Hematopoietic multipotent progenitor cell treated with erythropoietin and hydrocortisone succinate and interleukin-3 and kit ligand, for 4 days (in vitro differentiated cells): ENCODE measurements around the gene ZBTB46.

Experiments used
- DNase-seq: peaks from one replicate; pipeline ENCODE4 v3.0.0-alpha.2; 2015

ZBTB46 gene

GRCh38 chr20:63836458-63837344 lies 5.6 kb upstream of the ZBTB46 start:
- no peak for DNase-seq

DNA sequence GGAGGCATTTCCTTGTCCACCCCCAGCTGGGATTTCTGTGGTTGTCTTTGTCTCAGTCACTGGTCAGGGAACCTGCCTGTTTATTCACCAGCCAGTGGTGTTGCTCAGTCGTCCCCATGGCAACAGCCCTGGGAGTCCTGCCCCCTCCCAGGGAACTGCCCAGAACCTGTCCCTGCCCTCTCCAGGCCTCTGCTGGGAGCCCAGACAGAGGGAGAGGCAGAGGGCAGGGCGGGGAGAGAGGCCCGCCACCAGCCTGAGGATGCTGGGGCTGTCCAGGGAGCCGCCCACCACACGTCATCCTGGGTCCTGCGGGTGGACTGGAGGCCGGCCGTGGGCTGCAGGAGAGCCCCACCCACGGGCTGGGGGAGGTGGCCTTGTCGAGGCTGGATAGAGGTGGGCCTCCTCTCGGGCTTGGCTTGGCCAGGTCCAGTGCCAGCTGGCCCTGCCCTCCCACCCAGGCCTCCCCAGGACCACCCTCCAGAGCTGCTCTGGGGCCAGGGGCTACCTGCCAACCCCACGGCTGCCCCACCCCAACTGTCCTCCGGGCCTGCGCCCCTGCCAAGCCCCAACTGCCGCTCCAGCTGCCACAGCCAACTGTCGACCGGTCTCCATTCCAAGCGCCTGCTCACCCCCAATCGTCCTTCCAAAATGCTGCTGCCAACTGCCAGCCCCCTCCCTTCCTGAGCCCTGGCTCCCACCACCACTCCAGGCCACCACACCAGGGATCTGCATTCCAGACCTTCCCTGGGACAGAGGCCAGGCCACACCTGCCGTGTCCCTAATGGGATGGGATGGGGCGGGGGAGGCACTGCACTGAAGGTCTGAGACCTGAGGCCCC lies 4.2 kb upstream of the ZBTB46 start:
- peak; percentile 73 for DNase-seq

- DNase-seq = no peak
Observed at GRCh38 chr20:63834491-63834880, 3.4 kb upstream of the ZBTB46 start.

DNA sequence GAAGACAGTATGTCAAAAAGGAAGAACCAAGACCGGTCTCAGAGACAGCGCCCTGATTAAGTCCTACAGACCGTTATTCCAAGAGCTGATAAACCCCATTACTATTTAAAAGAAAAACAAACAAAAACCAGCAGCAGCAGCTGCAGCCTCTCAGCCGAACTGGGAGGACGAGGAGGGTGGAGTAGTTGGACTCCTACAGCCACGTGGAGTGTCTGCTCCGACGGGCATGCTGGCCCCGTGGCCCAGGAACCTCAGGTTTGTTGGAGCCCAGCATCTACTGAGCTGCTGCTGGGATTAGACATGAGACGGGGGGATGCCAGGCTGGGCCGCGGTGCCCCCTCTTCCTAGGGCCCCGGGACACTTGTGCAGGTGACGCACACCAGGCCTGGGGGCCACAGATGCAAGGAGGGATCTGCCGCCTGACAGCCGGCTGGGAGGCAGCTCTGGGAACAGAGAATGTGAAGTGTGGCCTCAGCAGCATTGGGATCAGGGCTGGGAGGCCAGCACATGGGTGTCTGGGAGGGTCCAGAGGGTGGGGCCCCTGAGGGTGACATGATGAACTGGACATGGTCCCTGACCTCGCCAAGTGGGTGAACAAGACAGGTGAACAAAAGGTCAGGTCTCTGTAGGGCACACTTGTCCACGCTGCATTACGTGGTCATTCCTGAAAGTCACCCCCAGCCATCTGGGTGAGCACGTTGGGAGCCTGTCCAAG lies 2.9 kb upstream of the ZBTB46 start:
- DNase-seq = no peak

DNA sequence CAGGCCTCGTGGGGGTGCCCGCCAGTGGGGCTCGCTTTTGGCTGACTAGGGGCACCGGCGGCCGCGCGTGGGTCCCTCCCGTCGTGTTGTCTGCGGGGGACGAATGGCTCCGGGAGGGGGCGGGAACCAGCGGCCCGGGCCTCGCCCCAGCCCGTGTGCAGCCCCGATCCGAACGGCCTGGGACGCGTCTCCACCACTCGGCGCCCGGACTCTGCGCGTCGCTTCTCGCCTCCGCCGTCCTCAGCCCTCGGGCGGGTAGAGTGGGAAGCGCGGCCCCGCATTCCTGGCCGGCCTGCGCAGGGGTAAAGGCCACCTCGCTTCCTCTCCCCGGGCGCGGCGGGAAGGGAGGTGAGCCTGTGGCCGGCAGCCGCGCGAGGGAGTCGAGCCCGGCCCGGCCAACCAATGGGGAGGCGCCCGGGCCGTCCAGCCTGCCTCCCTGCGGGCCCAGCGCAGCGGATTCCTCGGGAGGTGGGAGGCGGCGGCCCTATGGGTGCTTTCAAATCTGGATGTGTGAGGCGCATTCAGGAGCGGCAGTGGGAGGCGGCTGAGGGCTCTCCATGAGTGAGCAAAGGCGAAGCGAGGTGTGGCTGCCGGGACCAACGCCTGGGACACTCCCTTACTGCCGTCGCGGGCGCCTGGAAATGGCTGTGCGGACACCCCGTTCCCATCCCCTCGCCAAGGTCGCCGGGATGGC lies 1.1 kb upstream of the ZBTB46 start:
- no peak for DNase-seq

GRCh38 chr20:63831646-63831992 lies 555 bp upstream of the ZBTB46 start:
- no peak for DNase-seq

DNA sequence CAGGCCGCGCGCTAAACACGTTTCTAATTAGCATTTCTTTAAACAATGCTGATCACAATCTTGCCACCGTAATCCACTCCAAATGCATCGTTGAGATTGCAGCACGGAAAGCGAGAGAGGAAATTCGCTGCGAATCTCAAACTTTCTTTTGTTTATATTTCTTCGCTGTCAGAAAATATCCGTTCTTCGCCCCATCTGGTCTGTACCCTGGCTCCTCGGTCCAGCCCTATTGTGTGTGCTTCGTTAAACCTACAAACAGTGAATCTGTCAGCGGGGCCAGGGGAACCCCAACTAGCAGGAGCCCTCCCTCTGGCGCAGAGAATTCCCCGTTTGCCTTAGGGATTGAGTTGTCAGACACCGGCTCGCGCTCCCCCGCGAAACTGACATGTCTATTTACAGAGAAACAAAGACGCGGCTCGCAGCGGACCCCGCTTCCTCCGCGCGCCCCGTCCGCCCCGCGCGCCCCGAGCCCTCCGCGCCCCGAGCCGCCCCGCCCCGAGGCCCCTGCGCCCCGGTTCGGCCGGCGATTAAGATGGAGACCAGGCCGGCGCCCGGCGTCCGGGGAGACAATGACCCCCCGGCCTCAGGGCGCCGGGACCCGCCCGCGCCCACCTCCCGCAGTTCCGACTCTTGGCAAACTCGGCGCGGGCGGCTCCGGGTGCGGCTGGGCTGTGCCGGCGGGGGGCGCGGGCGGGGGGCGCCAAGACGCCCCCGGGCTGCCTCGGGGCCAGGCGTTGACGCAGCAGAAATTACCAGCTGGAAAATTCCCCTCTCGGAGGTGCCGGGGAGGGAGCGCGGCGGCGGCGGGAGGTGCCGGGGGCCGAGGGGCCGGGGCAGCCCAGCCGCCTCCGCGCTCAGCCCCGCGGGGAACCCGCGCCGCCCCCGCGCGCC lies 874 bp downstream of the ZBTB46 start:
- DNase-seq = no peak

- DNase-seq = no peak
Observed at GRCh38 chr20:63829603-63829944, 1.5 kb downstream of the ZBTB46 start.

DNA sequence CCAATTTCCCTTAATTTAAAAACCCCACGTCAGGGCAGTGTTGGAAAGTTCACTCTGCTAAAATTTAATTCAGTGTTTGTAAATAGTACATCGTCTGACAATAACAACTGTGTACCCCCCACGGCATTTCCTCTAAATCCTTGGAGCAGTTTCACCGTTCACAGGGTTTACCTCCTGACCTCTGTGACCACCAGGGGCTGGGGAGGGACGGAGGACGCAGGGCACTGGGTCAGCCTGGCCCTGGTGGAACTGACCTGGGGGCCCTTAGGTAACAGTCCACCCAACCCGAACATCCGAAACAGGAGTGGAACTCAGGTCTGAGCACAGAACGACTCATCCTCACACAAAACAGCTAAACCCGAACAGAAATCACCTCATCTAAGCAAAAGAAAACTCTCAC lies 2.1 kb downstream of the ZBTB46 start:
- DNase-seq = no peak

DNA sequence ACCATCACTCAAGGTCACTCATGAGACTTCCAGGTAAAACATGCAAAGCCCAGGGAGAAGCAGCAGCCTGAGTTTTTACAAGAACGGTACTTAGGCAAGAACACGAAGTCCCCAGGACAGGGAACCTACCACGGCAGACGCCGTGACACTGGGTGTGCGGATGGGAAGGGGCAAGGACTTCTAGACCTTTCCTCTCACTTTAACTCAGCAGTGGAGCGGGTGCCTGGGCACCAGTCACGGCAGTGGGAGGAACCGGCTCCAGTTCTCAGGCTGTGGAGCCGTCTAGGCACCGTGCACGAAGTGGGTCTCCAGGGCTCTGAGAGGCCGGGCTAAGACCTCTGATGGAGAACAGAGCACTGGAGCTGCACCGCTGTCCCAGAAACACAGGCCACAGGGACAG lies 2.5 kb downstream of the ZBTB46 start:
- no peak for DNase-seq

- no peak for DNase-seq
Observed at GRCh38 chr20:63828124-63828523, 2.9 kb downstream of the ZBTB46 start.

DNA sequence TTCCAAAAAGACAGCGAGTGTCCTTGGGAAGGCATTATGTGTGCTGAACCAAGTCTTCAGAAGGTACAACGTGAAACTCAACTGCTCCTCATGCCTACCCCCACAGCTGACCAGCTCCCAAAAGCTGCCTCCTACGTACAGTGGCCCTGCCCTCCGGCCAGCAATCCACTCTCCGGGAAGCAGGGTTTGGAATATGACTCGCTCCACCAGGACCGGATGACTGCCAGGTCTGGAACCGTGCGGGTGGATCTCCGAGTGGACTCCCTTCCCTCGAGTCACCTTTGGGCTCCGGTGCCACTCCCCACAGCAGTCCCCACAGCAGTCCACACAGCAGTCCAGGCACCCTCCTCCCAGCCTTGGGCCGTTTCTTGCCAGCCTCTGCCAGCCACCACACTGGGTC lies 4.3 kb downstream of the ZBTB46 start:
- no peak for DNase-seq

- no peak for DNase-seq
Observed at GRCh38 chr20:63825331-63826118, 5.5 kb downstream of the ZBTB46 start.

GRCh38 chr20:63823691-63824311 lies 7.3 kb downstream of the ZBTB46 start:
- DNase-seq = no peak

DNA sequence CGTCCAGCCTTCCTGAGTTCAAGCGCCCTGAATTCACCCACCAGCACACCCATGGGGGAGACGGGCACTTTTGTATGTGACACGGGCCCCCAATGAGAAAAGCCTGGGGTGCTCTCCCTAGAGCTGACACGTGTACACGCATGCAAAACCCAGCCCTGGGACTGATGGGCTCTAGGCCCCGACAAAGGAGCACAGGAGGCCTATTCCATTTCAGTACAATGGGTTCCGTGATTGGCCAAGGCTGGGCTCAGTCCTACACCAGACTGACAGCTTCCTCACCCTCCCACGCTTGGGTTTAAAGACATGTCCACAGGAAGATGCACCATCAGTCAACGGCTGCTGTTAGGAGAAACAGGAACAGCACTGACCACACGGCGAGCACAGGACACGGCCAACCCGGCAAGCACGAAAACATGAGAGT lies 8.8 kb downstream of the ZBTB46 start:
- DNase-seq = no peak

- no peak for DNase-seq
Observed at GRCh38 chr20:63821811-63822210, 9.3 kb downstream of the ZBTB46 start.

- no peak for DNase-seq
Observed at GRCh38 chr20:63819224-63819921, 11.7 kb downstream of the ZBTB46 start.

DNA sequence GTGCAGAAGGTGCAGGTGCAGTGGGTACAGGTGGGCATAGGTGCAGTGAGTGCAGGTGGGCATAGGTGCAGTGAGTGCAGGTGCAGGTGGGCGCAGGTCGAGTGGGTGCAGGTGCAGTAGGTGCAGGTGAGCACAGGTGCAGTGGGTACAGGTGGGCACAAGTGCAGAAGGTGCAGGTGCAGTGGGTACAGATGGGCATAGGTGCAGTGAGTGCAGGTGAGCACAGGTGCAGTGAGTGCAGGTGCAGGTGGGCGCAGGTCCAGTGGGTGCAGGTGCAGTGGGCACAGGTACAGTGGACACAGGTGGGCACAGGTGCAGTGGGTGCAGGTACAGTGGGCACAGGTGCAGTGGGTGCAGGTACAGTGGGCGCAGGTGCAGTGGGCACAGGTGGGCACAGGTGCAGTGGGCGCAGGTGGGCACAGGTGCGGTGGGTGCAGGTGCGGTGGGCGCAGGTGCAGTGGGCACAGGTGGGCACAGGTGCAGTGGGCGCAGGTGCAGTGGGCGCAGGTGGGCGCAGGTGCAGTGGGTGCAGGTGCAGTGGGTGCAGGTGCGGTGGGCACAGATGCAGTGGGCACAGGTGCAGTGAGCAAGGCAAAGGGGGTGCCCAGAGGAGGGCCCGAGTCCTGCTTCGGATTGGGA lies 15.3 kb downstream of the ZBTB46 start:
- no peak for DNase-seq

DNA sequence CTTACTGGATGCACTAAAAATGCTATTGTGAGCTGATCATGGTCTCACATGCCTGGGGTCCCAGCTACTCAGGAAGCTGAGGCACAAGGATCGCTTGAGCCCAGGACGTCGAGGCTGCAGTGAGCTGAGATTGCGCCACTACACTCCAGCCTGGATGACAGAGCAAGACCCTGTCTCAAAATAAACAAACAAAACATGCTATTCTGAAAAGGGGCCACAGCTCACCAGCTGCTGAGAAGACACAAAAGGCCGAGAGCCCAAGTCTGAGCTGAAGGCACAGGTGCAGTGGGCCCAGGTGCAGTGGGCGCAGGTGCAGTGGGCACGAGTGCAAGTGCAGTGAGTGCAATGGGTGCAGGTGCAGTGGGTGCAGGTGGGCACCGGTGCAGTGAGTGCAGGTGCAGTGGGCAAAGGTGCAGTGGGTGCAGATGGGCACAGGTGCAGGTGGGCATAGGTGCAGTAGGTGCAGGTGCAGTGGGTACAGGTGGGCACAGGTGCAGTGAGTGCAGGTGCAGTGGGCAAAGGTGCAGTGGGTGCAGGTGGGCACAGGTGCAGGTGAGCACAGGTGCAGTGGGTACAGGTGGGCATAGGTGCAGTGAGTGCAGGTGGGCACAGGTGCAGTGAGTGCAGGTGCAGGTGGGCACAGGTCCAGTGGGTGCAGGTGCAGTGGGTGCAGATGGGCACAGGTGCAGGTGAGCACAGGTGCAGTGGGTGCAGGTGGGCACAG lies 16.0 kb downstream of the ZBTB46 start:
- peak; percentile 22 for DNase-seq
